ENCODE results near the gene RIPK1. TPM values are rescaled to one million over a fixed set of nuclear protein-coding genes. Genes with fewer than 3 reads are reported as not detected.
A peak's percentile ranks its signal among the peaks of the same experiment; 100 is the strongest.

RIPK1 gene
- total and polyA plus RNA-seq, 10 of the 15 experiments (the other 5 are each of a cell fraction or from before 2014, with no cell fraction given), result 1.6 to 11.2 (median 6.3) TPM

DNA sequence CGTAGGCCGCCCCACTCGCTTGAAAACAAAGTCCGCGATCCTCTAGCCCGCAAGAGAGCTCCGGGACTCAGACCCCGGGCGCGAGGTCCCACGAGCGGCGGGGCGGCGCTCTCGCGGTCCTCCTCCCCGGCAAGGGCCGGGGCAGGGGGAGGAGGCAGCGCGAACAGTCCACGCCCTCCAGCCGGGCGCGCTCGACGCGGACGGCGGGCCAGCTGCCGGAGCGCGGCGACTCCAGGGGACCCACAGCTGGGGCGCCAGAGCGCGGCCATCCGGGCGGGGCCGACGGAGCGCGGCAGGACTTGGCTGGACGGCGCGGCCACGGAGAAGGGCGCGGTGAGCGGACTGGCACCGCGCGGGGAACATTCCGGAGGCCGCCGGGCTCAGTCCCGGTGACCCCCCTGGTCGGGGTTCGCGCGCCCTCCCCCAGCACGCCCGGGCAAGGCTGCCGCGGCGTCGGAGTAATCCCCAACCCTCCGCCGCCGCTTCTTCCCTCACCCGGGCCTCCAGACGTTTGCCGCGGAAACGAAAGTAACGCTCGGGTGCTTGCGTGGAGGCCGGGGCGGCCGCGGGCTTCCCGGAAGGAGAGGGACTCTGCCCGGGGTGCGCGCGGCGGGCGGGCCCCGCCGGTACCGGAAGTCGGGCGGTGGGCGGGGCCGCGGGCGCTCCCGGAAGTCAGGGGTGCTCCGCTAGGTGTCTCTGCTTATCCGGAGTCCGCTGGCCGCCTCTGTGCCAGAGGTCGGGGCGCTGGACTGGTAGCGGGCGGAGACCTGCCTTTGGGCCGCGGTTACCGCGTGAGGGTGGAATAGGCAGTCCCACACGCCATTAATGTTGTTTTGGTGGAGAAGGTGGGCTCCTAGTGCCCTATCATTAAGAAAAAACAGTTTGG, at the start of gene RIPK1 (continued):
- TF ChIP-seq, protein P1, sequence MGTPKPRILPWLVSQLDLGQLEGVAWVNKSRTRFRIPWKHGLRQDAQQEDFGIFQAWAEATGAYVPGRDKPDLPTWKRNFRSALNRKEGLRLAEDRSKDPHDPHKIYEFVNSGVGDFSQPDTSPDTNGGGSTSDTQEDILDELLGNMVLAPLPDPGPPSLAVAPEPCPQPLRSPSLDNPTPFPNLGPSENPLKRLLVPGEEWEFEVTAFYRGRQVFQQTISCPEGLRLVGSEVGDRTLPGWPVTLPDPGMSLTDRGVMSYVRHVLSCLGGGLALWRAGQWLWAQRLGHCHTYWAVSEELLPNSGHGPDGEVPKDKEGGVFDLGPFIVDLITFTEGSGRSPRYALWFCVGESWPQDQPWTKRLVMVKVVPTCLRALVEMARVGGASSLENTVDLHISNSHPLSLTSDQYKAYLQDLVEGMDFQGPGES (IDR thresholded peaks at IDR 0.05), result 0 out of 2 replicates have a peak, but pooled peaks have one; percentile 3
- TF ChIP-seq, protein P2, sequence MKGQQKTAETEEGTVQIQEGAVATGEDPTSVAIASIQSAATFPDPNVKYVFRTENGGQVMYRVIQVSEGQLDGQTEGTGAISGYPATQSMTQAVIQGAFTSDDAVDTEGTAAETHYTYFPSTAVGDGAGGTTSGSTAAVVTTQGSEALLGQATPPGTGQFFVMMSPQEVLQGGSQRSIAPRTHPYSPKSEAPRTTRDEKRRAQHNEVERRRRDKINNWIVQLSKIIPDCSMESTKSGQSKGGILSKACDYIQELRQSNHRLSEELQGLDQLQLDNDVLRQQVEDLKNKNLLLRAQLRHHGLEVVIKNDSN (IDR thresholded peaks at IDR 0.05; ENCODE audit: borderline replicate concordance, extremely low read length, insufficient read depth, low read depth, low read length), result no peak
- TF ChIP-seq ZNF24 (IDR thresholded peaks at IDR 0.05) (0 out of 2 replicates have a peak, but pooled peaks have one; percentile 43), NKRF (conservative IDR thresholded peaks at IDR 0.05) (peak; percentile 89), RBBP5 (conservative IDR thresholded peaks at IDR 0.05) (no peak), DPF2 (IDR thresholded peaks at IDR 0.05) (peak; percentile 98), ZBTB40 (IDR thresholded peaks at IDR 0.05; ENCODE audit: borderline replicate concordance) (peak; percentile 79), SMAD5 (IDR thresholded peaks at IDR 0.05; ENCODE audit: low read depth) (no peak; the same call in 1 of the 2 replicates), POU2F2 (IDR thresholded peaks at IDR 0.05; ENCODE audit: borderline replicate concordance, low read depth, low read length) (0 out of 3 replicates have a peak, but pooled peaks have one; percentile 59), ZNF622 (IDR thresholded peaks at IDR 0.05) (no peak), ZNF592 (IDR thresholded peaks at IDR 0.05) (no peak; the same call in 1 of the 2 replicates), CBFB (IDR thresholded peaks at IDR 0.05; ENCODE audit: low read depth) (no peak), RAD51 (IDR thresholded peaks at IDR 0.05) (no peak), YBX1 (IDR thresholded peaks at IDR 0.05) (no peak), IRF4 (IDR thresholded peaks at IDR 0.05; ENCODE audit: low read depth, low read length) (0 out of 2 replicates have a peak, but pooled peaks have one; percentile 4), IKZF2 (IDR thresholded peaks at IDR 0.05) (peak in 1 of 2 experiments; percentile 43; a peak in 2 of 4 replicates), CREB1 (IDR thresholded peaks at IDR 0.05; ENCODE audit: low read depth) (0 out of 2 replicates have a peak, but pooled peaks have one; percentile 33)

Data from GM12878 (cell line).